ENCODE data around the gene LONRF3. TPM values are rescaled to one million over a fixed set of nuclear protein-coding genes. Genes with fewer than 3 reads are reported as not detected.

Gene LONRF3
- total RNA-seq, 1 donor from 2014 or later: 12.4 TPM

DNA sequence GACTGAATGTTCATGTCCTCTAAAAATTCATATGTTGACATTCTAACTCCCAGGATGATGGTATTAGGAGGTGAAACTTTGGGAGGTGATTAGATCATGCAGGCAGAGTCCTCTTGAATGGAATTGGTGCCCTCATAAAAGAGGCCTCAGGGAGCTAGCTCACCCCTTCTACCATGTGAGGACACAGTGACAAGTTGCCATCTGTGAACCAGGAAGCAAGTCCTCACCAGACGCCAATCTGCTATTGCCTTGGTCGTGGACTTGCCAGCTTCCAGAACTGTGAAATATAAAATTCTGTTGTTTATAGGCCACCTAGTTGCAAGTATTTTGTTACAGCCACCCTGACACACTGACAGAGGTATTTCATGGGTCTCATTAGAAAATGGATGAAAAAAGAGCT is 28.5 kb upstream of the LONRF3 start:
- Mint-ChIP-seq H3K4me1 (ENCODE audit: unreplicated experiment) (no peaks in the 10 kb centered on the region), H3K27me3 (ENCODE audit: unreplicated experiment) (no peaks in the 10 kb centered on the region), H3K27ac (ENCODE audit: unreplicated experiment) (no peak overlapping the region), H3K4me3 (ENCODE audit: unreplicated experiment) (no peak overlapping the region), H3K9me3 (ENCODE audit: unreplicated experiment) (no peaks in the 10 kb centered on the region), H3K36me3 (ENCODE audit: low read depth, unreplicated experiment) (no peaks in the 10 kb centered on the region)
- TF ChIP-seq, protein P1, sequence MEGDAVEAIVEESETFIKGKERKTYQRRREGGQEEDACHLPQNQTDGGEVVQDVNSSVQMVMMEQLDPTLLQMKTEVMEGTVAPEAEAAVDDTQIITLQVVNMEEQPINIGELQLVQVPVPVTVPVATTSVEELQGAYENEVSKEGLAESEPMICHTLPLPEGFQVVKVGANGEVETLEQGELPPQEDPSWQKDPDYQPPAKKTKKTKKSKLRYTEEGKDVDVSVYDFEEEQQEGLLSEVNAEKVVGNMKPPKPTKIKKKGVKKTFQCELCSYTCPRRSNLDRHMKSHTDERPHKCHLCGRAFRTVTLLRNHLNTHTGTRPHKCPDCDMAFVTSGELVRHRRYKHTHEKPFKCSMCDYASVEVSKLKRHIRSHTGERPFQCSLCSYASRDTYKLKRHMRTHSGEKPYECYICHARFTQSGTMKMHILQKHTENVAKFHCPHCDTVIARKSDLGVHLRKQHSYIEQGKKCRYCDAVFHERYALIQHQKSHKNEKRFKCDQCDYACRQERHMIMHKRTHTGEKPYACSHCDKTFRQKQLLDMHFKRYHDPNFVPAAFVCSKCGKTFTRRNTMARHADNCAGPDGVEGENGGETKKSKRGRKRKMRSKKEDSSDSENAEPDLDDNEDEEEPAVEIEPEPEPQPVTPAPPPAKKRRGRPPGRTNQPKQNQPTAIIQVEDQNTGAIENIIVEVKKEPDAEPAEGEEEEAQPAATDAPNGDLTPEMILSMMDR (IDR thresholded peaks at IDR 0.05; ENCODE audit: unreplicated experiment): no peak
- no peak for DNase-seq (ENCODE audit: low spot score)

DNA sequence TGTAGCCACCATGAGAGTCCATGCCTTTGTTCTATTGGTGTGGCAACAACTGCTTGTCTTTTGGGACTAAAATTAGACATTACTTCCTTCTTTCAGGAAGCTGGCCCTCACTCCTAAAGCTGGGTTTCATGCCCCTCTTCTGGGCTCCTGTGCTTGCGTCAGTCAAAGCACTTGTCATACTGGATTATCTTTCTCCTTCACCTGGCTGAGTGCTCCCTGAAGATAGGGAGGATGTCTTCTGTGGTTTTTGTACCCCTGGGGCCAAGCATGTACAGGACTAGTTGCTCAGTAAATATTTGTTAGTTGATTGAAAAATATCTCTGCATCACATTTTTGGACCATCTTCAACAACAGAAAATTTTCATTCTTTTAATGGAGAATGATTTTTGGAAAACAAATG is 26.1 kb upstream of the LONRF3 start:
- no peak for DNase-seq (ENCODE audit: low spot score)
- no peaks in the 10 kb centered on the region for H3K36me3 Mint-ChIP-seq (ENCODE audit: low read depth, unreplicated experiment)
- no peaks in the 10 kb centered on the region for H3K4me1 Mint-ChIP-seq (ENCODE audit: unreplicated experiment)
- TF ChIP-seq, protein P1 (IDR thresholded peaks at IDR 0.05; ENCODE audit: unreplicated experiment): no peak
- no peak overlapping the region for H3K4me3 Mint-ChIP-seq (ENCODE audit: unreplicated experiment)
- no peaks in the 10 kb centered on the region for H3K9me3 Mint-ChIP-seq (ENCODE audit: unreplicated experiment)
- no peaks in the 10 kb centered on the region for H3K27me3 Mint-ChIP-seq (ENCODE audit: unreplicated experiment)
- H3K27ac Mint-ChIP-seq (ENCODE audit: unreplicated experiment): no peak overlapping the region

DNA sequence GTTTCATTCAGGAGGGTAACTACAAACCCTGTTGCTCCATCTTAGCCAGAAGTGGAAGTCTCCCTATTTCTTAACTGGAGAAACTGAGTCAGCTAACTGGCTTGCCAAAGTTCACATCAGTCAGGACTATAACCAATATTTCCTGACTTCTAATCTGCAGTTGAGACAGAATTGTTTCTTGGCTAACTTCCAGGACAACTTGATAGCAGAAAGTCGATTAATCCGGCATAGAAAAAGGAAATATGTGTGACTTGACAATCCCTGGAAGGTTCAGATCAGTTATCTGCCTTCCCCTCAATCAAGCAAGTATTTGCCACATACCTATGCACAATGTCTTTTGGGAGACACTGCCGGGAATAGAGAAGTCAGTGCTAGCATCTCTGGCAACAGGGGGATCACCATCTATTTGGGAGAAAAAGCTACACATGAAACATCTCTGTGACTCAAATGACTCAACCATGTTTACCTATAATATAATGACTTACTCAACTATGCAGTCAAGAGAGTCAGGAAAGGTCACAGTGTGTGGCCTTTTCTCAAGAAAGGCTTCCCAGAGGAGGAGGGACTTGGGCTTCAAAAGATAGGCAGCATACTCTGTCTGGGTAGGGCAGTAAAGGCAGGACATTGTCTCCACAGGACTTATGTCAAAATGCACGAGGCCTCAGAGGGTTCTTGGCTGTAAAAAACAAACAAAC is 12.4 kb upstream of the LONRF3 start:
- Mint-ChIP-seq H3K27me3 (ENCODE audit: unreplicated experiment) (no peaks in the 10 kb centered on the region), H3K27ac (ENCODE audit: unreplicated experiment) (no peak overlapping the region), H3K4me1 (ENCODE audit: unreplicated experiment) (peaks cover under 1% of the 10 kb centered on the region), H3K9me3 (ENCODE audit: unreplicated experiment) (no peaks in the 10 kb centered on the region), H3K4me3 (ENCODE audit: unreplicated experiment) (no peak overlapping the region), H3K36me3 (ENCODE audit: low read depth, unreplicated experiment) (no peaks in the 10 kb centered on the region)
- TF ChIP-seq, protein P1 (IDR thresholded peaks at IDR 0.05; ENCODE audit: unreplicated experiment): no peak
- DNase-seq (ENCODE audit: low spot score): no peak

DNA sequence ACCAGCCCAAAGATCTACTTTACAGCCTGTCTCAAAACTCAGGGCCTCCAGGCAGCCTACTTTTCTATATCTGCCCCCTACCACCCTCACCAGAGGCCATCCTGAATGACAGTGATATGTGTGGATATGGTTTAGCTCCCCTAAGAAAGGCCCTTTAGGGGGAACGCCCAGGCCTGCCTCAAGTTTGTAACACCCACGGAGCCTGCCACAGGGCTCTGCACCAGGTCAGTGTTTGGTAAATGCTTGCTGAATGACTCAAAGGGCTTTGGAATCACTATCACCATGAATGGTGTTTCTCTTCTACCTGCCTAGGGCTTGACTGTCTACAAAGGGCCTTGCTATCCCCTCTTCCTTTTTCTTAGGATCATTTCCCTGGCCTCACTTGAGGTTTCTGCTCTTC is 11.3 kb upstream of the LONRF3 start:
- TF ChIP-seq, protein P1 (IDR thresholded peaks at IDR 0.05; ENCODE audit: unreplicated experiment): no peak
- no peak for DNase-seq (ENCODE audit: low spot score)
- H3K27ac Mint-ChIP-seq (ENCODE audit: unreplicated experiment): no peak overlapping the region
- no peaks in the 10 kb centered on the region for H3K4me1 Mint-ChIP-seq (ENCODE audit: unreplicated experiment)
- no peaks in the 10 kb centered on the region for H3K36me3 Mint-ChIP-seq (ENCODE audit: low read depth, unreplicated experiment)
- no peaks in the 10 kb centered on the region for H3K9me3 Mint-ChIP-seq (ENCODE audit: unreplicated experiment)
- no peaks in the 10 kb centered on the region for H3K27me3 Mint-ChIP-seq (ENCODE audit: unreplicated experiment)
- H3K4me3 Mint-ChIP-seq (ENCODE audit: unreplicated experiment): no peak overlapping the region

DNA sequence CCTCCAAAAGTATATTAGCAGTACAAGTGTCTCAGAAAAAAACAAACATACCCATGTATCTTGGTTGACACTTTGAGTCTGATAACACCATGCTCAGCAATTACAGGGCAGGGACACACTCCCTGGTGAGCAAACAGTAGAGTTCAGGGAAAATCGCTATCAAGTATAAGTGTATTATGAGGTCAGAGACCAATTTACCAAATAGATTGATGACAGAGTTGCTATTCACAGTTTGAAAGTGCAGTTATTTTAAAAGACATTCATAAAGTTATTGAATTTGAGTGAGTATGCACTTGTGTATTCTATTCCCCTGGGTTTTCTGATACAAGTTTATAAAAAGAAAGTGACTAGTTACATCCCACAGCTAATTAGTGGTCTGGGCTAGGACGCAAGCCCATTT is 10.2 kb upstream of the LONRF3 start:
- Mint-ChIP-seq H3K36me3 (ENCODE audit: low read depth, unreplicated experiment) (no peaks in the 10 kb centered on the region), H3K9me3 (ENCODE audit: unreplicated experiment) (no peaks in the 10 kb centered on the region), H3K27ac (ENCODE audit: unreplicated experiment) (no peak overlapping the region), H3K4me3 (ENCODE audit: unreplicated experiment) (no peak overlapping the region), H3K27me3 (ENCODE audit: unreplicated experiment) (no peaks in the 10 kb centered on the region), H3K4me1 (ENCODE audit: unreplicated experiment) (no peaks in the 10 kb centered on the region)
- no peak for DNase-seq (ENCODE audit: low spot score)
- TF ChIP-seq, protein P1 (IDR thresholded peaks at IDR 0.05; ENCODE audit: unreplicated experiment): no peak
